Measurements from ENCODE around the gene NSMCE1.

DNA sequence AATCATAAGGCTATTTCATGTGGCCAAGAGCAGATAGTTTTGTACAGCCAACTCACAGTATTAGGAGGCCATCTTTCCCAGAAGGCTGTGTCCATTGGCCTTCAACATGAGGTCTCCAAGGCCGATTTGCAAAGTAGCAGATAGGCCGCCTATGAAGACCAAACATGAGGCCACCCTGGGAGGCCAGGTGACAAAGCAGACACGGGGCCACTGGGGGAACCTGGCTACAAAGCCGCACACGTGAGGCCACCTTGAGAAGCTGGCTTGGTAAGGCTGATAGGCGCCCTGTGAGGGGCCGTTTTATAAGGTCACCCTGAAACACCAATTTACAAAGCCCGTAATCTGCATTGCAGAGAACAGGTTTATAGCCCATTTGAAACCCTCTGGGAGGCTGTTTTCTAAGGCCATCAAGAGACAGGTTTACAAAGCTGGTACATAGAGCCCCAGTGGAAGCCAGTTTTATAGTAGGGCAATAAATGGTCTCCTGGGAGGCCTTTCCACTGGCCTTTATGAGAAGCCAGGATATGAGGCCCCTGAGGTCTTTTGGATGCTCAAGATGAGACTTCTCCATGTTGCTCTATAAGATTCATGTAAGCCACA, 60.4 kb downstream of the NSMCE1 start:
- TF ChIP-seq SIN3A (conservative IDR thresholded peaks at IDR 0.05 in 1 of 2, IDR thresholded peaks at IDR 0.05 in 1 of 2; ENCODE audit: low read depth in 1 of 2, low read length in 2 of 2) (no peak), TAF1 (IDR thresholded peaks at IDR 0.05; ENCODE audit: low read depth, low read length) (no peak), POLR2A (IDR thresholded peaks at IDR 0.05; ENCODE audit: control extremely low read depth in 1 of 2, low read depth in 2 of 2, low read length in 2 of 2) (no peak), FOSL1 (IDR thresholded peaks at IDR 0.05; ENCODE audit: insufficient read depth, low read depth, low read length) (no peak)
- TF ChIP-seq, protein P1, sequence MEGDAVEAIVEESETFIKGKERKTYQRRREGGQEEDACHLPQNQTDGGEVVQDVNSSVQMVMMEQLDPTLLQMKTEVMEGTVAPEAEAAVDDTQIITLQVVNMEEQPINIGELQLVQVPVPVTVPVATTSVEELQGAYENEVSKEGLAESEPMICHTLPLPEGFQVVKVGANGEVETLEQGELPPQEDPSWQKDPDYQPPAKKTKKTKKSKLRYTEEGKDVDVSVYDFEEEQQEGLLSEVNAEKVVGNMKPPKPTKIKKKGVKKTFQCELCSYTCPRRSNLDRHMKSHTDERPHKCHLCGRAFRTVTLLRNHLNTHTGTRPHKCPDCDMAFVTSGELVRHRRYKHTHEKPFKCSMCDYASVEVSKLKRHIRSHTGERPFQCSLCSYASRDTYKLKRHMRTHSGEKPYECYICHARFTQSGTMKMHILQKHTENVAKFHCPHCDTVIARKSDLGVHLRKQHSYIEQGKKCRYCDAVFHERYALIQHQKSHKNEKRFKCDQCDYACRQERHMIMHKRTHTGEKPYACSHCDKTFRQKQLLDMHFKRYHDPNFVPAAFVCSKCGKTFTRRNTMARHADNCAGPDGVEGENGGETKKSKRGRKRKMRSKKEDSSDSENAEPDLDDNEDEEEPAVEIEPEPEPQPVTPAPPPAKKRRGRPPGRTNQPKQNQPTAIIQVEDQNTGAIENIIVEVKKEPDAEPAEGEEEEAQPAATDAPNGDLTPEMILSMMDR (IDR thresholded peaks at IDR 0.05; ENCODE audit: control extremely low read depth in 1 of 3, insufficient read depth in 1 of 3, low read depth in 1 of 3, low read length in 3 of 3), result no peak

All from H1 (cell line).